NCI-H2171 treated with DMSO at 0.1 percent for 48 hours (cell line): Measurements from ENCODE around the gene TSC22D4.
A peak's percentile ranks its signal among the peaks of the same experiment; 100 is the strongest.
"Not testable (repeated sequence)": the region's sequence is repeated elsewhere in the genome, so short reads cannot be mapped to it uniquely, and the experiment has no call there.

Experiments
- DNase-seq: peaks from one replicate; lab custom pipeline; 2025; lab: John Stamatoyannopoulos, UW

Gene TSC22D4

GRCh38 chr7:100478958-100479660, at the start of gene TSC22D4:
TSS of gene TSC22D4 (minus strand) at chr7:100479214. CDS start at chr7:100478038, 1,176 bp downstream.
- peak; percentile 95 for DNase-seq

GRCh38 chr7:100528108-100528866, 49.3 kb upstream of the TSC22D4 start:
- not testable (repeated sequence) for DNase-seq

- not testable (repeated sequence) for DNase-seq
Measured at GRCh38 chr7:100523192-100523591, 44.2 kb upstream of the TSC22D4 start.

DNA sequence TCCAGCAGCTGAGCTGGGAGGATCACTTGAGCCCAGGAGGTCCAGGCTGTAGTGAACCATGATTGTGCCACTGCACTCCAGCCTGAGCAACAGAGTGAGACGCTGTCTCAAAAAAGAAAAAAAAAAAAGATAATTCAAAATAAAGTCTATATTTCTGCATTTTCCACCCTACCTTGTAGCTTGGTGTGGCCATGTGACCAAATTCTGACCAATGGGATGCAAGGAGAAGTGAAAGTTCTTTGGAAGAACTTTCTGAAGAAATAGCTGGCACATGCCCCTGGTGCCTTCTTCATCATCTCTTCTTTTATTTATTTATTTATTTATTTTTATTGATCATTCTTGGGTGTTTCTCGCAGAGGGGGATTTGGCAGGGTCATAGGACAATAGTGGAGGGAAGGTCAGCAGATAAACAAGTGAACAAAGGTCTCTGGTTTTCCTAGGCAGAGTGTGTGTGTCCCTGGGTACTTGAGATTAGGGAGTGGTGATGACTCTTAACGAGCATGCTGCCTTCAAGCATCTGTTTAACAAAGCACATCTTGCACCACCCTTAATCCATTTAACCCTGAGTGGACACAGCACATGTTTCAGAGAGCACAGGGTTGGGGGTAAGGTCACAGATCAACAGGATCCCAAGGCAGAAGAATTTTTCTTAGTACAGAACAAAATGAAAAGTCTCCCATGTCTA, 43.0 kb upstream of the TSC22D4 start:
- DNase-seq, result not testable (repeated sequence)

GRCh38 chr7:100521076-100521475, 42.1 kb upstream of the TSC22D4 start:
- no peak for DNase-seq

DNA sequence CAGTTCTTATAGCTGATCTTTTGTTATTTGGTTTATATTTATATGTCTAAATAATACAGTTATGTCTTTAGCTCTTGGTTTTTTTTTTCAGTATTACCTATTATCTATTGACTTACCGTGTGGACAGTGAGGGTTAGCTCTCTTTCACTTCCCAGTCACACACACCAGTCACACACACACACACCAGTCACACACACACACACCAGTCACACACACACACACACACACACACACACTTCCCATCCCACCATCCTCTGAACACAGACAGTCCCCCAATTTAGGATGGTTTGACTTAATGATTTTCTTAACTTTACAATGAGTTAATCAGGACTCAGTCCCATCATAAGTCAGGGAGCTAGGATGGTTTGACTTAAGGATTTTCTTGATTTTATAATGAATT, 41.1 kb upstream of the TSC22D4 start:
- no peak for DNase-seq

DNA sequence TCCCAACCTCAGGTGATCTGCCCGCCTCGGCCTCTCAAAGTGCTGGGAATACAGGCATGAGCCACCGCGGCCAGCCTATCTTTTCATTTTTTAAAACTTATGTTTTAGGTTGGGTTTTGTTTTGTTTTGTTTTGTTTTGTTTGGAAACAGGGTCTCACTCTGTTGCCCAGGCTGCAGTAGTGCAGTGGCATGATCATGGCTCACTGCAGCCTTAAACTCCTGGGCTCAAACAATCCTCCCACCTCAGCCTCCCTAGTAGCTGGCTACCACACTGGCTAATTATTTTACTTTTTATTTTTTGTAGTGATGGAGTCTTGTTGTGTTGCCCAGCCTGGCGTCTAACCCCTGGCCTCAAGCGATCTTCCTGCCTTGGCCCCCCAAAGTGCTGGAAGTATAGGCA, 40.6 kb upstream of the TSC22D4 start:
- DNase-seq, result no peak

GRCh38 chr7:100517305-100517704, 38.3 kb upstream of the TSC22D4 start:
- no peak for DNase-seq

GRCh38 chr7:100516135-100516812, 37.3 kb upstream of the TSC22D4 start:
- no peak for DNase-seq

- DNase-seq, result no peak
Measured at GRCh38 chr7:100515072-100515532, 36.1 kb upstream of the TSC22D4 start.

- DNase-seq, result no peak
Measured at GRCh38 chr7:100513212-100513810, 34.3 kb upstream of the TSC22D4 start.

GRCh38 chr7:100510437-100511239, 31.6 kb upstream of the TSC22D4 start:
- DNase-seq, result no peak

- peak; percentile 100 for DNase-seq
Measured at GRCh38 chr7:100509231-100509630, 30.2 kb upstream of the TSC22D4 start.

DNA sequence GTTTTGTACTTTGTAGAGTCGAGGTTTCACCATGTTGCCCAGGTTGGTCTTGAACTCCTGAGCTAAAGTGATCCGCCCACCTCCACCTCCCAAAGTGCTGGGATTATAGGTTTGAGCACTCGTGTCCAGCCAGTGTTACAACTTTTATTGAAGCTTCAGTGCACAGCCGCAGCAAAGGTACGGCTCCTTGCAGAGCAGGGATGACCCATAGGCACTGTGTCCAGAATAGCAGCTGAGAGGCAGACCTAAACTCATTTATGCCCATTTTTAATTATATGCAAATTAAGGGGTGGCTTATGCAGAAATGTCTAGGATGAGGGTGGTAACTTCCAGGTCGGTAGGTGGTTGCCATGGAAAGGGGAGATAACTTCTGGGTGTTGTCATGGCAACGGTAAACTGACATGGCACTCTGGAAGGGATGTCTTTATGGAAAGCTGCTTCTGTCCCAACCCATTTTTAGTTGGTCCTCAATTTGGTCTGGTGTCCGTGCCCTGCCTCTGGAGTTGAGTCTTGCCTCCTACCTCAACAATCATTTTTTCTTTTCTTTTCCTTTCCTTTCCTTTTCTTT, 27.4 kb upstream of the TSC22D4 start:
- no peak for DNase-seq

GRCh38 chr7:100504887-100505611, 26.0 kb upstream of the TSC22D4 start:
- no peak for DNase-seq

- DNase-seq, result not testable (repeated sequence)
Measured at GRCh38 chr7:100504031-100504430, 25.0 kb upstream of the TSC22D4 start.

DNA sequence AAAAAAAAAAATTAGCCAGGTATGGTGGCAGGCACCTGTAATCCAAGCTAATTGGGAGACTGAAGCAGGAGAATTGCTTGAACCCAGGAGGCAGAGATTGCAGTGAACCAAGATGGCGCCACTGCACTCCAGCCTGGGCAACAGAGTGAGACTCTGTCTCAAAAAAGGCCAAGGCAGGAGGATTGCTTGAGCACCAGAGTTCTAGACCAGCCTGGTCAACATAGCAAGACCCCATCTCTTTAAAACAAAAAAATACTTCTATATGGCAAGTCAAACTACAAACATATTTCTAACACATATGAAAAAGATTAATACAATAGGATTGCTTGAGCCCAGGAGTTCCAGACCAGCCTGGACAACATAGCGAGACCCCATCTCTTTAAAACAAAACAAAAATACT, 21.7 kb upstream of the TSC22D4 start:
- DNase-seq, result not testable (repeated sequence)

- no peak for DNase-seq
Measured at GRCh38 chr7:100496509-100496908, 17.5 kb upstream of the TSC22D4 start.

- peak; percentile 65 for DNase-seq
Measured at GRCh38 chr7:100493476-100494264, 14.7 kb upstream of the TSC22D4 start.
